RWPE2 (cell line): ENCODE results near the gene CLASP2.
A peak's percentile ranks its signal among the peaks of the same experiment; 100 is the strongest.

Experiments used
- ATAC-seq: fragments of 200-7000 bp; cut with Tn5 transposase; 3 replicates; pipeline ENCODE4 v1.9.1; 2021; ENCODE audit warnings: low read depth
- DNase-seq: peaks from one replicate; pipeline ENCODE4 v3.0.0-alpha.2; 2020; ENCODE audit warnings: low spot score
- H3K27ac ChIP-seq: fragments of 450-650 bp; 2 replicates; pipeline ENCODE4 v1.5.1; 2017; ENCODE audit warnings: mild to moderate bottlenecking; ENCODE audit not compliant: poor library complexity, severe bottlenecking
- H3K27me3 ChIP-seq: fragments of 250-450 bp; sonication (Bioruptor Pico); 2 replicates; pipeline ENCODE4 v1.5.1; 2021; ENCODE audit warnings: mild to moderate bottlenecking, moderate library complexity; ENCODE audit not compliant: insufficient read depth, poor library complexity, severe bottlenecking
- H3K36me3 ChIP-seq: fragments of 250-450 bp; sonication (Bioruptor Pico); 2 replicates; pipeline ENCODE4 v1.5.1; 2020; ENCODE audit warnings: low read depth, mild to moderate bottlenecking, moderate library complexity
- H3K4me1 ChIP-seq: fragments of 250-450 bp; sonication (Bioruptor Pico); 2 replicates; pipeline ENCODE4 v1.5.1; 2021; ENCODE audit warnings: mild to moderate bottlenecking, moderate library complexity; ENCODE audit not compliant: insufficient read depth, poor library complexity, severe bottlenecking
- H3K4me3 ChIP-seq: fragments of 250-450 bp; sonication (Bioruptor Pico); 2 replicates; pipeline ENCODE4 v1.5.1; 2021; ENCODE audit warnings: mild to moderate bottlenecking, moderate library complexity; ENCODE audit not compliant: severe bottlenecking
- H3K9me3 ChIP-seq: fragments of 250-450 bp; sonication (Bioruptor Pico); 2 replicates; pipeline ENCODE4 v1.5.1; 2021; ENCODE audit warnings: mild to moderate bottlenecking, moderate library complexity; ENCODE audit not compliant: severe bottlenecking
- TF ChIP-seq, protein P1 (sequence below): fragments of 450-650 bp; IDR thresholded peaks from one replicate; pipeline ENCODE4 v1.5.1; 2017; ENCODE audit warnings: mild to moderate bottlenecking, moderate library complexity; ENCODE audit not compliant: poor library complexity, severe bottlenecking

CLASP2 gene

DNA sequence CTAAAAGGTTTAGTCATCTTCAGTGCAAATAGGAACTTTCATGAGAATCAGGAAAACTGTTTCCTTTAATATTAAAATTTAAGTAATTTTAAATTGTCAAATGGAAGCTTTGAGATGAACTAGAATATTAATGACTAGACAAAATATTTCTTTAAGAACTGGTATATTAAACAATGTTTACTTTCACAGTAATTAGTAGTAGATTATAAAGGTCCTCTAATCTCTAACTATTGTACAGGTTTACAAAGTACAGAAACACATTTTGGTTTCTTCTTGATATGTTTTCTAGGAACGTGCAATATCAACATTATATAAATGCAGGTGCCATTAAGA lies 138.9 kb downstream of the CLASP2 start:
- Histone ChIP-seq H3K27me3 (no peaks in the 10 kb centered on the region), H3K4me3 (no peak overlapping the region), H3K27ac (peak overlapping the region; percentile 55), H3K4me1 (peaks cover 18% of the 10 kb centered on the region), H3K9me3 (no peaks in the 10 kb centered on the region), H3K36me3 (peaks cover 40% of the 10 kb centered on the region)
- no peak for DNase-seq
- TF ChIP-seq, protein P1, sequence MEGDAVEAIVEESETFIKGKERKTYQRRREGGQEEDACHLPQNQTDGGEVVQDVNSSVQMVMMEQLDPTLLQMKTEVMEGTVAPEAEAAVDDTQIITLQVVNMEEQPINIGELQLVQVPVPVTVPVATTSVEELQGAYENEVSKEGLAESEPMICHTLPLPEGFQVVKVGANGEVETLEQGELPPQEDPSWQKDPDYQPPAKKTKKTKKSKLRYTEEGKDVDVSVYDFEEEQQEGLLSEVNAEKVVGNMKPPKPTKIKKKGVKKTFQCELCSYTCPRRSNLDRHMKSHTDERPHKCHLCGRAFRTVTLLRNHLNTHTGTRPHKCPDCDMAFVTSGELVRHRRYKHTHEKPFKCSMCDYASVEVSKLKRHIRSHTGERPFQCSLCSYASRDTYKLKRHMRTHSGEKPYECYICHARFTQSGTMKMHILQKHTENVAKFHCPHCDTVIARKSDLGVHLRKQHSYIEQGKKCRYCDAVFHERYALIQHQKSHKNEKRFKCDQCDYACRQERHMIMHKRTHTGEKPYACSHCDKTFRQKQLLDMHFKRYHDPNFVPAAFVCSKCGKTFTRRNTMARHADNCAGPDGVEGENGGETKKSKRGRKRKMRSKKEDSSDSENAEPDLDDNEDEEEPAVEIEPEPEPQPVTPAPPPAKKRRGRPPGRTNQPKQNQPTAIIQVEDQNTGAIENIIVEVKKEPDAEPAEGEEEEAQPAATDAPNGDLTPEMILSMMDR: no peak
- no peak for ATAC-seq

DNA sequence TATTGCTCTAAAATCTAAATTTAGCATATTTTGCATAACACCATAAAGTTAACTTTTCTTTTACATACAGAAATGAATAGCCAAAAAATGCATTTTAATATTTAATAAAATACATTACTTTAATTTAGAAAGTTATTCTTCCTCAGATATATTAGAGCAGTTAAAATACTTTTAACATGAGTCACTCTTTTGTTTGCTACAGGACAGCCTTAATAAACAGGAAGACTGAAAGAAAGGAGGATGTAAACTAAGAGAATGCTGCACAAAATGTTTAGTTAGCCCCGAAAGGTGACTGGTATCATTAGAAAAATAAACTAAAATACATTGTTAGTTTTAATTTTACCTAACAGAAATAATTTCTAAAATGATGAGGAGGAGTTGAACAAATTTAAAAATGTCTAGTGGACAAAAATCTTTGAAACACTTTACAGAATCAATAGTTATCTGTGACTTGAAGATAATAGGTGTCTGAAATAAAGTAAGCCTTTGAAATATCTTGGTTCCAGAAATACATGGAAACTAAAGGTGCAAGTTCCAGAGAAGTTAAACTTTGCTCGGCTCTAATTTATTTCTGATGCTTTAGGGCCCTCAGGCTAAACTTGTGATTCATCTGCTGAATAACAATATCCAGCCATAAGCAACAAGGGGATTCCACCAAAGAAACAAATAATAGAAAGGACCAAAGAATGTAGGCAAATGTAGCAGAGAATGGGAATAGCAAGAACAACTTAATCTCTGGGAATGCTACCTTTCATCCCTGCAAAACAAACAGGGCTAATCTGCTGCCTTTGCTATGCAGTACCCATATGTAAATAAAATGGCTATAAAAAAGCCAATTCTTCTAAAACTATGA lies 139.5 kb downstream of the CLASP2 start:
- Histone ChIP-seq H3K27me3 (no peaks in the 10 kb centered on the region), H3K4me1 (peaks cover 18% of the 10 kb centered on the region), H3K9me3 (no peaks in the 10 kb centered on the region), H3K36me3 (peaks cover 40% of the 10 kb centered on the region), H3K27ac (peak overlapping the region; percentile 55), H3K4me3 (no peak overlapping the region)
- no peak for DNase-seq
- ATAC-seq: peak; percentile 84
- TF ChIP-seq, protein P1: no peak

DNA sequence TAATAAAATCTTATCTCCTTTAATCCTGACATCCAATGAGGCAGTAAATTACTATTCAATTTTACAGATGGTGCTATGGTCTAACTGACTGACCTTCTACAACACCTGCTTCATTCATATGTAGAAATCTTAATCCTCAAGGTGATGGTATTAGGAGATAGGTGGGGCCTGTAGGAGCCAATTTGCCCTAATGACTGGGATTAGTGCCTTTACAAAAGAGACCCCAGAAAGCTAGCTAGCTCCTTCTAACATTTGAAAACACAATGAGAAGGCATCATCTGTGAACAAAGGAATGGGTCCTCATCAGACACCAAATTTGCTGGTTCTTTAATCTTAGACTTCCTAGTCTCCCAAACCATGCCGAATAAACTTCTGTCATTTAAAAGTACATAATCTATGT lies 140.5 kb downstream of the CLASP2 start:
- H3K4me1 ChIP-seq: peaks cover 18% of the 10 kb centered on the region
- DNase-seq: no peak
- no peaks in the 10 kb centered on the region for H3K9me3 ChIP-seq
- no peak for ATAC-seq
- peak overlapping the region; percentile 55 for H3K27ac ChIP-seq
- TF ChIP-seq, protein P1: no peak
- H3K36me3 ChIP-seq: peaks cover 34% of the 10 kb centered on the region
- H3K27me3 ChIP-seq: no peaks in the 10 kb centered on the region
- no peak overlapping the region for H3K4me3 ChIP-seq

DNA sequence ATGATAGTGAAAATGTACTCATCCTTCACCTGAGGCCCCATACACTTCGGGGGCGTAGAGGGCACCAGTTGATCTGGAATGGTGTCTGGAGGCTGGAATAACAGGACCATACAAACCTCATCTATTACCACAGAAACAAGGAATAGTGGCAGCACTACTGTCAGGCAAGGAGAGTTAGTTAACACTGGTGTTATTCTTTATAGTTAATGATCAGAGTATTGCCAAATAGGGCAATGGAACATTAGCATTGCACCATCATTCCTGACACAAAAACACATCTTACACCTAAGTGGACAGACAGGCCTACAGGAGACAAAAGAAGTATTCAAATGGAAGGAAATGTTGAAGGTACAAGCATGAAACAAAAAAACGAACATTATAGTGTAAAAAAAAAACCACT lies 140.9 kb downstream of the CLASP2 start:
- Histone ChIP-seq H3K4me1 (peaks cover 18% of the 10 kb centered on the region), H3K36me3 (peaks cover 34% of the 10 kb centered on the region), H3K9me3 (no peaks in the 10 kb centered on the region), H3K4me3 (no peak overlapping the region), H3K27ac (no peak overlapping the region), H3K27me3 (no peaks in the 10 kb centered on the region)
- TF ChIP-seq, protein P1: no peak
- no peak for DNase-seq
- no peak for ATAC-seq

DNA sequence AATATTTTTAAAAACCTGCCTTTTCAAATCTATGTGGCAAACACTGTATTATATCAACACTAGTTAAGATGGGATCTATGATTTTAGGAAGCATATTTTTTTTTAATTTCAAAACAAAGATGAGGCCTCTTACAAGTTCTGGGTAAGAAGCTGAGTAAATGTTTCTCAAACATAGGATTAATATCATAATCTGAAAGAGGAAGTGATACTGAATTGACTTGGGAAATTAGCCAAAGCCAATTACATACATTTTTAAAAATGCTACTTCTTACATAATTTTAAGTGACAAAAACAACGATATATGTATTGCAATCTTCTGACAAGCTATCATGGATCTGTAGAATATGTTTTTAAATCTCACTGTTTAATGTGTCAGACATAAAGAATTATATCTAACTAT lies 142.7 kb downstream of the CLASP2 start:
- ATAC-seq (no peak), DNase-seq (no peak)

More for the DNA sequence above, 142.7 kb downstream of the CLASP2 start:
- H3K4me1 ChIP-seq: peaks cover 18% of the 10 kb centered on the region
- H3K27ac ChIP-seq: no peak overlapping the region
- H3K9me3 ChIP-seq: no peaks in the 10 kb centered on the region
- no peaks in the 10 kb centered on the region for H3K27me3 ChIP-seq
- H3K4me3 ChIP-seq: no peak overlapping the region
- TF ChIP-seq, protein P1: no peak
- H3K36me3 ChIP-seq: peaks cover 34% of the 10 kb centered on the region
